Mesenteric fat pad (tissue), 1 donor: ENCODE results near the gene PCSK5. TPM values are rescaled to one million over a fixed set of nuclear protein-coding genes. Genes with fewer than 3 reads are reported as not detected.
"Not testable (repeated sequence)": the region's sequence is repeated elsewhere in the genome, so short reads cannot be mapped to it uniquely, and the experiment has no call there.

Source experiments
- DNase-seq: peaks from one replicate; pipeline ENCODE4 v3.0.0-alpha.2; 2020; ENCODE audit warnings: low spot score
- total RNA-seq: library from RNA; stranded (reverse); fragmentation: NEBNext Ultra II Directional; extraction: Animal tissue kit (Norgen Biotek cat#: 25700); gene quantifications from one replicate; pipeline ENCODE4 v1.2.1, GENCODE V29; 2021
- donor health status: DM: yes; HTN: yes; CAD: no.

Gene PCSK5
- total RNA-seq, 1 donor from 2014 or later = 79.6 TPM

DNA sequence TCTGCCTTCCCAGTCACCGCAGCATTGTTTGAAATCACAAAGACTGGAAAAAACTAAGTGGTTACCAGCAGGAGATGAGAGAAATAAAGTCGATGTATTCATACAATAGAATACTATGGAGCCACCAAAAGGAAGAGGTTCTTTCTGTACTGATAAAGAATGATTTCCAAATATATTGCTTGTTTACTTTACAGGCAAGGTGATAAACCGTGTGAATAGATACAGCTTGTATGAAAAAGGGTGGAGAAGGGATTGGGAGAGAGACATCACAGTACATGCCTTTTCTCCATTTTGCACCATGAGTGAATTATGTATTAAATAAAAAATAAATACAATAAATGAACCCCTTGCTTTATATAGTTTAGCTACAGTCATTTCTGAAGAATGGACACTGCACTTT is 412.1 kb downstream of the PCSK5 start:
- no peak for DNase-seq

DNA sequence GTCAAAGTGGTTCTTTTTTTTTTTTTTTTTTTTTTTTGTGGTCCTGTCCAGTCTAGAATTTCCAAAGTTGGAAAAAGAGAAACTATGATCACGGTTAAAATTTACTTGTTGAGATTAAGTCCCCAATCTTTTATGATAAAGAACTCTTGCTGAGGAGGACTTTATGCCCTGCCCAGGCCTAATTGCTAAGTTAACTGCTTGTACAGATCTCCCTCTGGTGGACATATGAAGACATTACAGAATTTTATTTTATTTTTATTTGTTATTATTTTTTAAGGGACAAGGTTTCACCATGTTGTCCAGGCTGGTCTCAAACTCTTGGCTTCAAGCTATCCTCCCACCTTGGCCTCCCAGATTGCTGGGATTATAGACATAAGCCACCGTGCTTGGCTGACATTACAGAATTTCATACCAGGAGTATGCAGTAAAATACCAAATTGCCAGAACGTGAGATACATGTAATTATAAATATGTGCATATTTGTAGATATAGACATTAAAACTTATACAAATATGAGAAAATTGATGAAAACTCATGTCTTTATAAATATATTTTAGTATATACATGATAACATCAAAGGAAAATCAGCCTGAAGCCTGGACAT is 412.6 kb downstream of the PCSK5 start:
- DNase-seq = no peak

DNA sequence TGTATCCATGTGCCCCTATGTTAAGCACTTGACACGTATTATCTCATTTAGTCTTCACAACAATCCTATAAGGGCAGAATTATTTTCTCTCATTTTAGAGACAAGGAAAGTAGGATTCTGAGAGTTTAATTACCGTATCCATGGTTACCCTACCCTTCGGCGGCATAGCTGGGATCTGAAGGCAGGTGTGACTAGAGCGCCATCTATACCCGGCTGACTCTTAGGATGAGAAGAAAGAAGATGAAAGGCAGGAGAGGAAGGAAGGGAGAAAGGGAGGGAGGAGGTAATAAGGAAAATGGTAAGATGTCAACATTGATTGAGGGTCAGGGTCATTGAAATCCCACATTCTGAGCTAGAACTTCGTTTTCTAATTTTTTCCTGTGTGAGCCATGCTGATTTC is 416.6 kb downstream of the PCSK5 start:
- not testable (repeated sequence) for DNase-seq

DNA sequence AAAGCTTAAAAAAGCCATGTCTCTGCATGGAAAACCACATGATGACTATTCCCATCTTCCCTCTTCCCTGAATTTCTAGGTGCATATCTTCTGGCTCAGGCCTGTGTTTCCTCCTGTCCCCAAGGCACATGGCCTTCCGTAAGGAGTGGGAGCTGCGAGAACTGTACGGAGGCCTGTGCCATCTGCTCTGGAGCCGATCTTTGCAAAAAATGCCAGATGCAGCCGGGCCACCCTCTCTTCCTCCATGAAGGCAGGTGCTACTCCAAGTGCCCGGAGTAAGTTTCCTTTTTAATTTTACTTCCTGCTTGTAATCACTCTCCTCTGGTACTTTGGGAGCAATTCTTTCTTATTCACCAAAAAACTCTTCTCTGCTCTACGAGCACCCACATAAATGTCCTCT is 420.1 kb downstream of the PCSK5 start:
- DNase-seq = no peak

DNA sequence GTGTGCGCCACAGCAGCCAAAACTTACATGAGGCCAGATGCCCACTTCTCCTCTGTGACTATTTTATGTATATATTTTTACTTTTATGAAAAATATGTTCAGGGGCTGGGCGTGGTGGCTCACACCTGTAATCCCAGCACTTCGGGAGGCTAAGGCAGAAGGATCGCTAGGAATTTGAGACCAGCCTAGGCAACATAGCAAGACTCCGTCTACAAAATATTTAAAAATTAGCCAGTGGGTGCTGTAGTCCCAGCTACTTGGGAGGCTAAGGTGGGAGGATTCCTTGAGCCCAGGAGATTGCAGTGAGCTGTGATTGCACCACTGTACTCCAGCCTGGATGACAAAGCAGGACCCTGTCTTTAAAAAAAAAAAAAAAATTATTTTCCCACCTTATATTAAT is 420.5 kb downstream of the PCSK5 start:
- no peak for DNase-seq

DNA sequence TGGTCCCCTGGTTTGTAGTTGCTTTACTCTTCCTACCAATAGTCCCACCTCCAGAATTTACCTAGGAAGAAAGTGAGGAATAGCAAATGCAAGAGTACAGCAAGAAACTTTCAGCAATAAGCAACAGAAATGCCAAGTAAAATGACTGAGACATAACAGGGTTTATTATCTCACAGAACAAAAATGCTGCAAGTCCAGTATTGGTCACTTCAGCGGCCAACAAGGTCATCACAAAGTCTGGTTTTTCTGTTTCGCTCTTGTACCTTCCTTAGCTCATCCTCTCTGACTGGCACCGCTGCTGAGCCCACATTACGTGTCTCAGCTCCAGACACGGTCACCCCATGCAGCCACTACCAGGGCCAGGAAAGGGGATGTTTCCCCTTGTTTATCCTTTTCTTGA is 421.1 kb downstream of the PCSK5 start:
- no peak for DNase-seq

DNA sequence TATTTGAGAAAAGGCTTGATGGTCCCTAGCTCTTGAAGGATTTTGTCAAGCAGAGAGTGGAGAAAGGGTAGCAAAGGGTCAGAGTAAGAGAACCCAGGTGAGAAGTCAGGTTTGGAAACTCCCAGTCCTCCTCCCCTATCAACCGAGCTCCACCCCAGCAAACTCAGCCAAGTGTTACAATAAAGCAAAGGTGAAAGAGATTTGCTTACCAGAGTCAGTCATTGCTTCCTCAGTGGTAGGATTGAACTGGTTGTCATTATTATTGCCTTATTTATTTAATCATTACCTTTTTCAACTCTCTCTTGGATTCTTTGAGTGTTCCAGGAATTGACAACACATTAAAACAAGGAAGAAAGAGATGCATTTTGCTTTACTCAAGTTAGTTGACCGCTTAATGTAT is 423.3 kb downstream of the PCSK5 start:
- DNase-seq = no peak

DNA sequence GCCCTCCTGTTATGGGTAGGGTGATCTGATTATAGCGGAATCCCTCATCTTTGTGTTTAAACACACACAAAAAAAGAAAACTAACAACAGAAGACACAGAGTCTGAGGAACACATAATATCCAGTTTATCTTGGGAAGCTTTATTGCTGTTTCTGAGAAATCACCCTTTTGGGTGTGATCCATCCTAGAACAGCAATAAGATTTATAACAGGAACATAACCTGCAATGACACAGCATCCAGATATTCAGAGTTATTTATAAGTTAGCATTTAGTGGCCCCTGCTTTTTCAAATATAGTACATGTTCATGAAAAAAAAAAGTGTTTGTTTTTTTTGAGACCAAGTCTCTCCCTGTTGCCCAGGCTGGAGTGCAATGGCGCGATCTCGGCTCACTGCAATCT is 423.8 kb downstream of the PCSK5 start:
- no peak for DNase-seq

DNA sequence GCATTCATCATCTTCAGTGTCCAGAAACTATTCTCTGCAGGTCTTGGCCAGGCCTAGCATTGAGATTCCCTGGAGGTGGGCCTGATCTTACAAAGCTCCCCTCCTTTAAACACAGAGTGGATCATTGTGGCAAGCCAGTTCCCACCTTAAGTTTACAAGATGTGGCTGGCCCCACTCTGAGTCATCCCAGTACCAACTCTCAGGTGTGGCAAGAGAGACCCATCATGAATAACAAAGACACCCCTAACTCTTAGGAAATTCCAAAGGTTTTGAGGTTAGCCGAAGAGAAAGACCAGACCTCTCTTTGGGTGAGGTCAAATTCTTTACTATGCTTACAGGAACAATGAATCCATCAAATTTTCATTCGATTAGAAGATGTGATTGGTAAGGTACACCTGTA is 425.6 kb downstream of the PCSK5 start:
- no peak for DNase-seq

DNA sequence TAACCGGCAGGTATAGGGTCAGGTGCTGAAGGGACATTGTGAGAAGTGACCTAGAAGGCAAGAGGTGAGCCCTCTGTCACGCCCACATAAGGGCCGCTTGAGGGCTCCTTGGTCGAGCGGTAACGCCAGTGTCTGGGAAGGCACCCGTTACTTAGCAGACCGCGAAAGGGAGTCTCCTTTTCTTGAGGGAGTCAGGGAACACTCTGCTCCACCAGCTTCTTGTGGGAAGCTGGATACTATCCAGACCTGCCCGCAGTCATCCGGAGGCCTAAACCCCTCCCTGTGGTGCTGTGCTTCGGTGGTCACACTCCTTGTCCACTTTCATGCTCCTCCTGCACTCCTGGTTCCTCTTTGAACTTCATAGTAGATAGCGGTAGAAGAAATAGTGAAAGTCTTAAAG is 429.0 kb downstream of the PCSK5 start:
- DNase-seq = not testable (repeated sequence)

DNA sequence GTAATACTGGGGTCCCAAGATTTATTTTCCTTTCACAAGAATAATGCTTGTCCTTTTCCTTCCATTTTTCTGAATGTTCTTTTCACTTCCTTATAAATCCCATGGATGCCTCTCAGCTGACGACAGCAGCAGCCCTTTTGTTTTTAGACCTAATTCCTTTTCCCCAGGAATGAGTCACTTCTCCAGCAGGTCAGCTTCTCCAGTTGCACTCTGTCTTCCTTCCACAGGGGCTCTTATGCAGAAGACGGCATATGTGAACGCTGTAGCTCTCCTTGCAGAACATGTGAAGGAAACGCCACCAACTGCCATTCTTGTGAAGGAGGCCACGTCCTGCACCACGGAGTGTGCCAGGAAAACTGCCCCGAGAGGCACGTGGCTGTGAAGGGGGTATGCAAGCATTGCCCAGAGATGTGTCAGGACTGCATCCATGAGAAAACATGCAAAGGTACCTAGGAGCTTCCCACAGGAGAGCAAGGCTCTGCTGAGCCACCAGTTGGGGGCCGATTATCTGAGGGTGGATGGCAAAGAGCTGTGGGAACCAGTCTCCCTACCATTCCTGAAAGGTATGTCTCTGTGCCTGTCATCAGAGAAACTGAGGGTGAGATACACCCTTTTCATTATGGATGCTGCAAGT is 430.8 kb downstream of the PCSK5 start:
- no peak for DNase-seq

DNA sequence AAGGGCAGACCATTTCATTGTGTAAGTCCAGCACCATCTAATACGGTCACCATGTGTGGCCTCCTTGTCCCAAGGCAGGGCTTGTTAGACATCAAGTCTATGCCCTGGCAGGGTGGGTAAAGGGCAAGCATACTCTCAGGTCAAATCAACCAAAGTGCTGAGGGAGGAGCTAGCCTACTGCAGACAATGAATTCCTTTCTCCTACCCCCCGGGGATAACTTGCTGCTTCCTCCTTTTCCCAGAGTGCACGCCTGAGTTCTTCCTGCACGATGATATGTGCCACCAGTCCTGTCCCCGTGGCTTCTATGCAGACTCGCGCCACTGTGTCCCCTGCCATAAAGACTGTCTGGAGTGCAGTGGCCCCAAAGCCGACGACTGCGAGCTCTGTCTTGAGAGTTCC is 432.3 kb downstream of the PCSK5 start:
- DNase-seq = no peak

DNA sequence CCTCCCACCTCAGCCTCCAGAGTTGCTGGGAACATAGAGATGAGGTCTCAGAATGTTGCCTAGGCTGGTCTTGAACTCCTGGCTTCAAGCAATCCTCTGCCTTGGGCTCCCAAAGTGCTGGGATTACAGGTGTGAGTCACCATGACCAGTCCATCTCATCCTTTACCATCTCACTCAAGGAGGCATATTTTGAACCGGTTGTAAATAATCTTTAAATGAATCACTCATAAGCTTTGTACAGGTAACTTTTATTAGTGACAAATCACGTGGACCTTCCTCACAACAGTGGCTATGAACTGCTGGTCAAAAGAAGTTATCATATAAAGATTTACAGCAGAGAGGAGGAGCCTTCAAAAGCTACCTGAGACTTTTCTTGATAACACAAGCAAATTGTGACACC is 433.0 kb downstream of the PCSK5 start:
- DNase-seq = no peak

DNA sequence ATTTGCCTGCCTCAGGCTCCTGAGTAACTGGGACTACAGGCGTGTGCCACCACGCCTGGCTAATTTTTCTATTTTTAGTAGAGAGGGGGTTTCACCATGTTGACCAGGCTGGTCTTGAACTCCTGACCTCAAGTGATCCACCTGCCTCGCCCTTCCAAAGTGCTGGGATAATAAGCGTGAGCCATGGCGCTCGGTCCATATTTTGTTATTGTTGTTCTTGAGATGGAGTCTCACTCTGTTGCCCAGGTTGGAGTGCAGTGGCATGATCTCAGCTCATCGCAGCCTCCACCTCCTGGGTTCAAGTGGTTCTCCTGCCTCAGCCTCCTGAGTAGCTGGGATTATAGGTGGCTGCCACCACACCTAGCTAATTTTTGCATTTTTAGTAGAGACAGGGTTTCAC is 433.6 kb downstream of the PCSK5 start:
- DNase-seq = not testable (repeated sequence)

DNA sequence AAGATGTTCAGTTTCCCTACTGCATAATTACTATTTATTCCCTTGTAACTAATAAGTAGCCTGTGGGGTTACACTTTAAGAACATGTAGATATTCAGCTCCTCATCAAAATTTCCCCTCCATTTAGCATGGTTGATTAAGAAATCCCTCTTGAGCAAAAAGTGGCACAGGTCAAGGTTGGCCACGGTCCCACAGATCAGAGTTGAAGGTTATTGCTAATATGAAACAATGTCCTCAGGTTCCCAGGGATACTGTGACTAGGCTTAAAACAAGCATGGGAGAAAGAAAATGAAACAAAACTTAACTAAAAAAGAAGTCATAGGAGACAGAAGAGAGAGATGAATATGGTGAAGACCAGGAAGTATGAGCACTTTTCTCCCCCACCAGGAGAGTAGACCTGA is 439.6 kb downstream of the PCSK5 start:
- DNase-seq = no peak

DNA sequence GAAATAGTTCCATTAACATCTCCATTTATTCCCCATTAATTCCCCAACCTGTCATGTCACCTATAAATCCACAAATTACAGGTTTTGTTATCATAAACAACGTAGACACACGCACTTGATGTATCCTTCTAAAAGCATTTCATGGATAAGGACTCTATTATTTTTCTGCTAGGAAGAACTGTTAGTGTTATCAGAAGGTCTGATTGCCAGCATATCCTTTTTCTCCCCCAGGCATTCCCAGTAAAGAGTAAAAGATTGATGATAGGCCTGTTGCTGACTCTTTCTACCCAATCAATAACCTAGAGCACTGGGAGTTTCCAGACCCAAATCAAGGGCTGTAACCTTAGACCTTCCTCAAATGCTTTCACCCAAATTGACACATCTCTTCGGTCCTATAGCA is 442.9 kb downstream of the PCSK5 start:
- DNase-seq = no peak

DNA sequence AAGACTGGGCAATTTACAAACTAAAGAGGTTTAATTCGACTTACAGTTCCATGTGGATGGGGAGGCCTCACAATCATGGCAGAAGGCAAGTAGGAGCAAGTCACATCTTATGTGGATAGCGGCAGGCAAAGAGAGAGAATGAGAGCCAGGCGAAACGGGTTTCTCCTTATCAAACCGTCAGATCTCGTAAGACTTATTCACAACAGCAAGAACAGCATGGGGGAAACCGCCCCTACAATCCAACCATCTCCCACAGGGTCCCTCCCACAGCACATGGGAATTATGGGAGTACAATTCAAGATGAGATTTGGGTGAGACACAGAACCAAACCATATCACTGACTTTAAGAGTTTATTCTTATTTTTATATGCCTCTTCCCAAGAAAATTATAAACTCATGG is 443.5 kb downstream of the PCSK5 start:
- no peak for DNase-seq

DNA sequence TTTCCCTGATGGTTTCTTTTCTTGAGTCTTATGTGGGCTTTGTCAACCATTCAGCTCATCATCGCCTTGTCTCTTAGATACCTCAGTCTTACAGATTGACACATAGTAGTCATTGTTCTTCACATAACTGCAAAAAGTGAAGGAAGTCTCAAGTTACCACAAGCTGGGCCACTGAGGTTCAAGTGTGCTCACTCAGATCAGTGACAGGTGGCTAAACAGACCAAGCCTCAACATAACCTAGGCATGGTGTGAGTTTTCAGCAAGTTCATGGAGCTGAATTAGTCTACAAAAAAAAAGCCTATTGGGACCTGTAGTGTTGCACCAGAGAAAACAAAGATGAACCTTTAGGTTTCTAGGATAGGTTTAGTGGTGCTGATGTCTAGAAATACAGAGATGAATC is 445.6 kb downstream of the PCSK5 start:
- no peak for DNase-seq

DNA sequence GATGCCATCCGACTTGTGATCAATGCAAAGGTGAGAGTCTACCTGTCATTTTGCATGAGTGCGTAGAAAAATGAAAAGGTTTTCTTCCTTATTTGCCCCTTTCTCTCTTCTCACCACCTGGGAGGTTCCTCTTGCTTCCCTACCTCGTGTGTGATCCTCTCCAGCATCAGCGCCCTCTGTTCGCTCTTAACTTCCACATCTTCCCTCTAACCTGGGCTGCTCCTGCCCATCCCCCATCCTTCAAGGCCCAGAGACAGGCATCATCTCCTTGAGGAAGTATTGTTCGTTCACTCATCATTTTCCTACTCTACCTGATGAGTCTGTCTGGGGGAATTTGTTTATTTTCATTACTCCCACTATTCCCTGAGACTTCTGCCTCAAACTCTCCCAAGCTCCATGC is 447.9 kb downstream of the PCSK5 start:
- DNase-seq = no peak

DNA sequence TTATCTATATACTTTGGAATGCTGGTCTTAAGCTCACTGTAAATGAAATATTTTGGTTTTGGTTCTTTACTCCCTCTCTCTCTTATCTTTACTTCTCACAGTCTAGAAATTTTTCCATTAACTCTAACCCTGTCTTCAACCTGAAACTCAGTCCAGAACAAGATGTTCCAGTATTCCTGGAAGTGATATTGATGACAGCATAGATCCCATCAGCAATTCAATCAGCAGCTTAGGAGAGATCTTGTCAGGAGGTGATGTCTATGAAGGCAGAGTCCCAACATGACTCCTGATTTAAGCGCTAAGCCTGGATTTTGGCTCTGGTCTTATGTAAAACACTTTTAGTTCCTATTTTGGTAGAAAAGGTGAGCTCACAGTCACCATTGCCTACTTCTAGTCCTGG is 451.1 kb downstream of the PCSK5 start:
- DNase-seq = no peak

DNA sequence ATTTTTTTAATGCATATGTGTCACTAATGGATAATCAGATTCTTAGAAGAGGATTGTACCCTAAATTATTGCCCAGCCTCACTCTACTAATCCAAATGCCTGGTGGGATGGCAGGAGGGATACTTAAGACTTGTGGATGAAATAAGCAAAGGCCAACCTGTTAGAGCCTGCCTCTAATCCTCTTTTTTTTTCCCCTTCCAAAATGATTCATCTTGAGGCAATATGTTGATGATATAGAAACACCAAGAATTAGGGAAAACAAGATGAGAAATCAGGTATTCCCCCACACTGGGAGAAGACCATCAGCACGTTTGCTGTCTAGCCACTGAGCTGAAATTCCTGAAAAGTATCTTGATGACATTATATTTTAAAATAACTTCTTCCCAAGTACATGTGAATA is 451.7 kb downstream of the PCSK5 start:
- DNase-seq = no peak

DNA sequence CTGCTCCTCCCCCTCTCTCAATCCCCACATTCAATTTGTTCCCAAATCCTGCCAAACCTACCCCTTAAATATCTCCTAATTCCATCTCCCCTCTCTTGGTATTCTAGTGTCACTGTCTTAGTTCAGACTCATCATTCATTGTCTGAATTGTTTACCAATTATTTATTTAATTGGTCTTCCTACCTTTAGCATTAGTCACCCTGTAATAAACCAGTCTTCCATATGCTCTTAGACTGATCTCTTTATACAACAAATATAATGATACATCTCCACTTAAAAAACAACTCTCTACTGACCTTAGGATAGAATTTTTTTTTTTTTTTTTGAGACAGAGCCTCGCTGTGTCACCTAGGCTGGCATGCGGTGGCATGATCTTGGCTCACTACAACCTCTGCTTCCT is 452.4 kb downstream of the PCSK5 start:
- DNase-seq = no peak

DNA sequence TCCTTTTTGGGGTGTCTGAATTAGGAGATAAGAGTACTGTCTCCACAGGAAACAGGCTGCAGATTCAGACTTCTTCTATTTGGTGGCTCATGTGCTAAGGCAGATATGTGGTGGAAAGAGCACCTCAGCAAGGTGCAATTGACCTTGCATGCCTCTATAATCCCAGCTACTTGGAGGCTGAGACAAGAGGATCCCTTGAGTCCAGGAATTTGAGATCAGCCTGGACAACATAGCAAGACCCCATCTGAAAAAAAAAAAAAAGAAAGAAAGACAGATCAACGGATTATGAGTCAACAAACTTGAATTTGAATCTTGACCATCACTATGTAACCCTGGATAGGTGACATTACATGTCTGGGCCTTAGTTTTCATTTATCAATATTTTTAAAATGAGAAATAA is 459.4 kb downstream of the PCSK5 start:
- no peak for DNase-seq

DNA sequence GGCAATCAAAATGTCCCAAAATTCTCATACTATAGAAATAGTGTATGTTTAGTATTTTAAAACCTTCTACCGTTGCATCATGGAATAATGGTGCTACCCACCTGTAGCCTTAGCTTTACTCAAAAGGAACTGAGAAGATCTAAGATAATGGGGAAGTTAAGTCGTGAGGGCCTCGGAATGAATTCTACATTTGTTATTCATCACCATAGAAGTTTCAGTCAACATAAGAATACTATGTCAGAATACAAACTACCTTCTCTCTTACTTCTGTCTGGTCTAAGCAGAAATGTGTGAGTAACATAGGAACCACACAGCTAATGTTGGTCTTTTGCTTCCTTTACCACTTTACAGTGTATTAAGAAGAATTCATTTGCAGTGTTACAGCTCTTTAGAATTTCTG is 460.5 kb downstream of the PCSK5 start:
- DNase-seq = no peak
